Upper lobe of left lung (tissue), 6 donors: ENCODE measurements around the gene LCN9. TPM values are rescaled to one million over a fixed set of nuclear protein-coding genes. Genes with fewer than 3 reads are reported as not detected.

Experiments
- ATAC-seq, 2 donors: fragments of 200-7000 bp; cut with Tn5 transposase; one replicate each; pipeline ENCODE4 v1.9.1; 2022; ENCODE audit warnings: mild to moderate bottlenecking in 2 of 2, moderate library complexity in 2 of 2; ENCODE audit not compliant: low FRiP score in 2 of 2
- DNase-seq, 2 donors: peaks; one replicate each; pipeline ENCODE4 v3.0.0-alpha.2; 2019 to 2020
- H3K27ac ChIP-seq, 4 donors: fragments of 200-600 bp; sonication (generic); one replicate each; pipeline ENCODE4 v1.5.1; 2016 to 2019
- H3K27me3 ChIP-seq, 4 donors: fragments of 200-600 bp; sonication (generic); one replicate each; pipeline ENCODE4 v1.5.1; 2017 to 2019
- H3K36me3 ChIP-seq, 4 donors: fragments of 200-600 bp; sonication (generic); one replicate each; pipeline ENCODE4 v1.5.1; 2016 to 2019
- H3K4me1 ChIP-seq, 4 donors: fragments of 200-600 bp; sonication (generic); one replicate each; pipeline ENCODE4 v1.5.1; 2018 to 2019
- H3K4me3 ChIP-seq, 4 donors: fragments of 200-600 bp; sonication (generic); one replicate each; pipeline ENCODE4 v1.5.1; 2017 to 2019; ENCODE audit warnings: mild to moderate bottlenecking in 2 of 4, moderate library complexity in 1 of 4
- H3K9me3 ChIP-seq, 4 donors: fragments of 200-600 bp; sonication (generic); one replicate each; pipeline ENCODE4 v1.5.1; 2018 to 2019
- CTCF ChIP-seq, 6 experiments: fragments of 450-650 bp in 4 of 6; fragments of 200-600 bp in 2 of 6; sonication (generic) in 2 of 6; IDR thresholded peaks; one replicate each; pipeline ENCODE4 v1.5.1; 2016 to 2019; ENCODE audit warnings: antibody characterized with exemption in 6 of 6
- EP300 ChIP-seq, 4 donors: sonication (generic); formaldehyde crosslinking; IDR thresholded peaks; one replicate each; pipeline ENCODE4 v1.5.1; 2017; ENCODE audit warnings: antibody characterized with exemption in 4 of 4, control low read depth in 2 of 4
- POLR2A ChIP-seq, 4 donors: fragments of 450-650 bp; IDR thresholded peaks; one replicate each; pipeline ENCODE4 v1.5.1; 2016 to 2017; ENCODE audit warnings: antibody characterized with exemption in 4 of 4, mild to moderate bottlenecking in 2 of 4
- POLR2AphosphoS5 ChIP-seq, 2 donors: sonication (generic); formaldehyde crosslinking; IDR thresholded peaks; one replicate each; pipeline ENCODE4 v1.5.1; 2017; ENCODE audit warnings: antibody characterized with exemption in 2 of 2
- WGBS, 2 donors: methylation state at CpG; one replicate each; pipeline ENCODE4 v1.1.5; 2017 to 2018; 5-methylcytosine and 5-hydroxymethylcytosine counted together
- total RNA-seq, 6 donors: library from RNA; depleted of rRNA in 4 of 6; stranded (reverse); fragments of >200 nt in 4 of 6; gene quantifications; one replicate each; pipeline versions ENCODE4 v1.1.0 to v1.2.1, GENCODE V29; 2016 to 2021
- donor health status: DM: no; HTN: no; CAD: no; lungs with moderate emphysema.
- donor health status: DM: no; HTN: yes; CAD: no; lungs with severe emphysema.

LCN9 gene
- total RNA-seq, 6 donors from 2014 or later, result not detected

- H3K9me3 ChIP-seq, result no peaks in the 10 kb centered on the region
- peak within 1 kb of the TSS in 3 of 4 donors; percentile 4 to 23 (median 22) for H3K4me3 ChIP-seq
- TF ChIP-seq EP300 (IDR thresholded peaks at IDR 0.05) (no peak), POLR2AphosphoS5 (IDR thresholded peaks at IDR 0.05) (no peak), CTCF (IDR thresholded peaks at IDR 0.05) (peak; percentile 74 to 94 (median 86)), POLR2A (IDR thresholded peaks at IDR 0.05) (no peak)
- no peak within 1 kb of the TSS for H3K27ac ChIP-seq
- H3K27me3 ChIP-seq, result peaks cover 0 to 30% (median 7%) of the 10 kb centered on the region in 4 donors
- ATAC-seq, result peak in 1 of 2 donors; percentile 68
- peaks cover 11 to 12% (median 12%) of the 10 kb centered on the region in 4 donors for H3K4me1 ChIP-seq
- H3K36me3 ChIP-seq, result no peaks in the 10 kb centered on the region
- peak in 1 of 2 donors; percentile 94 for DNase-seq
- WGBS, 2 donors, result 2% methylated on average over 42 of the region's 66 CpGs; no CpG with 5 or more reads in 1 of the 2 donors
Observed at GRCh38 chr9:135701959-135702721, 39.0 kb downstream of the LCN9 start, which contains the start of gene KCNT1. Gene KCNT1, plus strand, starts transcription at chr9:135702185. Its CDS starts 74 bp downstream, at chr9:135702259.

GRCh38 chr9:135703726-135704125, 40.6 kb downstream of the LCN9 start:
- Histone ChIP-seq H3K4me3 (no peak overlapping the region), H3K36me3 (no peaks in the 10 kb centered on the region), H3K9me3 (no peaks in the 10 kb centered on the region), H3K27me3 (peaks cover 0 to 30% (median 7%) of the 10 kb centered on the region in 4 donors), H3K4me1 (peaks cover 11 to 12% (median 12%) of the 10 kb centered on the region in 4 donors), H3K27ac (no peak overlapping the region)
- no peak for TF ChIP-seq CTCF (IDR thresholded peaks at IDR 0.05)
- no peak for TF ChIP-seq EP300 (IDR thresholded peaks at IDR 0.05)
- TF ChIP-seq POLR2AphosphoS5 (IDR thresholded peaks at IDR 0.05), result no peak
- no peak for TF ChIP-seq POLR2A (IDR thresholded peaks at IDR 0.05)
- DNase-seq (peak in 1 of 2 donors; percentile 63), ATAC-seq (no peak)
- WGBS, 2 donors, result 31 to 40% methylated on average over 1 to 14 of the region's 14 CpGs

GRCh38 chr9:135704483-135704882, 41.4 kb downstream of the LCN9 start:
- ATAC-seq, result no peak
- H3K36me3 ChIP-seq, result no peaks in the 10 kb centered on the region
- WGBS, 2 donors, result 63% methylated on average over 5 of the region's 5 CpGs; no CpG with 5 or more reads in 1 of the 2 donors
- DNase-seq, result peak in 1 of 2 donors; percentile 71
- no peaks in the 10 kb centered on the region for H3K9me3 ChIP-seq
- peaks cover 0 to 30% (median 7%) of the 10 kb centered on the region in 4 donors for H3K27me3 ChIP-seq
- H3K27ac ChIP-seq, result no peak overlapping the region
- no peak overlapping the region for H3K4me3 ChIP-seq
- peaks cover 11 to 12% (median 12%) of the 10 kb centered on the region in 4 donors for H3K4me1 ChIP-seq
- no peak for TF ChIP-seq CTCF (IDR thresholded peaks at IDR 0.05)

GRCh38 chr9:135705376-135705775, 42.3 kb downstream of the LCN9 start:
- no peak overlapping the region for H3K27ac ChIP-seq
- no peak for TF ChIP-seq EP300 (IDR thresholded peaks at IDR 0.05)
- TF ChIP-seq CTCF (IDR thresholded peaks at IDR 0.05), result no peak
- TF ChIP-seq POLR2AphosphoS5 (IDR thresholded peaks at IDR 0.05), result no peak
- no peak for TF ChIP-seq POLR2A (IDR thresholded peaks at IDR 0.05)
- ATAC-seq (no peak), DNase-seq (peak in 1 of 2 donors; percentile 55)
- H3K4me1 ChIP-seq, result peaks cover 11 to 12% (median 12%) of the 10 kb centered on the region in 4 donors
- no peaks in the 10 kb centered on the region for H3K36me3 ChIP-seq
- H3K27me3 ChIP-seq, result peaks cover 0 to 30% (median 7%) of the 10 kb centered on the region in 4 donors
- H3K4me3 ChIP-seq, result no peak overlapping the region
- no peaks in the 10 kb centered on the region for H3K9me3 ChIP-seq
- WGBS, 2 donors, result 66 to 75% methylated on average over 8 to 14 of the region's 14 CpGs
